Caco-2 (cell line): Measurements from ENCODE around the gene RPS24. TPM values are rescaled to one million over a fixed set of nuclear protein-coding genes. Genes with fewer than 3 reads are reported as not detected.
"Not testable (repeated sequence)": the region's sequence is repeated elsewhere in the genome, so short reads cannot be mapped to it uniquely, and the experiment has no call there.

Source experiments
- BruUV-seq: library from RNA; stranded (reverse); fragments of 400-500 nt; replicated peaks from 2 replicates; lab custom pipeline; 2021; lab: Mats Ljungman, UMichigan
- CTCF ChIA-PET: fragments of 300-600 bp; sonication (Branson Sonifier 250); formaldehyde crosslinking; loops from one replicate; lab custom pipeline; 2022; ENCODE audit warnings: antibody characterized with exemption; lab: Charles Lee
- POLR2A ChIA-PET: fragments of 300-600 bp; sonication (Branson Sonifier 250); formaldehyde crosslinking; loops from one replicate; lab custom pipeline; 2022; ENCODE audit warnings: antibody characterized with exemption; lab: Charles Lee
- DNase-seq, 2 experiments: peaks; one replicate each; pipeline versions ENCODE4 v3.0.0 to v3.0.0-alpha.2; 2020 to 2022
- H3K27me3 ChIP-seq: replicated peaks from 2 replicates; pipeline ENCODE4 v1.6.0; 2011; ENCODE audit warnings: low read length; ENCODE audit not compliant: control insufficient read depth, insufficient read depth
- H3K36me3 ChIP-seq: 2 replicates; pipeline ENCODE4 v1.5.1; 2011; ENCODE audit warnings: low read length; ENCODE audit not compliant: control insufficient read depth, insufficient read depth
- H3K4me1 ChIP-seq: fragments of 250-450 bp; sonication (Bioruptor Pico); 2 replicates; pipeline ENCODE4 v1.5.1; 2020; ENCODE audit warnings: mild to moderate bottlenecking
- H3K4me3 ChIP-seq: 2 replicates; pipeline ENCODE4 v1.5.1; 2011; ENCODE audit warnings: low read depth, mild to moderate bottlenecking, control low read depth, low read length
- H3K9me3 ChIP-seq: fragments of 250-450 bp; sonication (Bioruptor Pico); 2 replicates; pipeline ENCODE4 v1.5.1; 2020; ENCODE audit warnings: mild to moderate bottlenecking, moderate library complexity
- H3K27ac Mint-ChIP-seq: one replicate; pipeline ENCODE4 v1.8.0; 2022; ENCODE audit warnings: mixed read lengths; ENCODE audit not compliant: unreplicated experiment
- H3K27me3 Mint-ChIP-seq: one replicate; pipeline ENCODE4 v1.8.0; 2022; ENCODE audit warnings: mixed read lengths; ENCODE audit not compliant: insufficient read depth, unreplicated experiment
- H3K36me3 Mint-ChIP-seq: one replicate; pipeline ENCODE4 v1.8.0; 2022; ENCODE audit warnings: mild to moderate bottlenecking, mixed read lengths; ENCODE audit not compliant: insufficient read depth, unreplicated experiment
- H3K4me1 Mint-ChIP-seq: one replicate; pipeline ENCODE4 v1.8.0; 2022; ENCODE audit warnings: low read depth, mixed read lengths; ENCODE audit not compliant: unreplicated experiment
- H3K4me3 Mint-ChIP-seq: one replicate; pipeline ENCODE4 v1.8.0; 2022; ENCODE audit warnings: mild to moderate bottlenecking, moderate library complexity, mixed read lengths; ENCODE audit not compliant: unreplicated experiment
- H3K9me3 Mint-ChIP-seq: one replicate; pipeline ENCODE4 v1.8.0; 2022; ENCODE audit warnings: mixed read lengths; ENCODE audit not compliant: unreplicated experiment
- CTCF ChIP-seq, 2 experiments: fragments of 200-600 bp in 1 of 2; IDR thresholded peaks; 1 replicate in 1 of 2; 2 replicates in 1 of 2; pipeline versions ENCODE4 v1.5.1 to v1.8.0; 2011 to 2022; ENCODE audit warnings: antibody characterized with exemption in 1 of 2, control low read depth in 1 of 2, inconsistent platforms in 1 of 2, low read depth in 1 of 2, low read length in 1 of 2, mild to moderate bottlenecking in 1 of 2, moderate library complexity in 1 of 2; ENCODE audit not compliant: insufficient read depth in 1 of 2, severe bottlenecking in 1 of 2, unreplicated experiment in 1 of 2
- intact Hi-C: fragments of 100-400 bp; cut with micrococcal nuclease; formaldehyde crosslinking; loops from one replicate; pipeline ENCODE4 v1.10.0; 2022; ENCODE audit not compliant: unreplicated experiment
- total RNA-seq: library from RNA; stranded (reverse); gene quantifications from 2 replicates; pipeline ENCODE4 v1.2.3, GENCODE V29; 2022

The RPS24 gene
- total RNA-seq, 1 experiment from 2014 or later: 2,311 TPM

- peaks cover 3% of the 10 kb centered on the region for H3K27me3 Mint-ChIP-seq
- H3K36me3 Mint-ChIP-seq: no peaks in the 10 kb centered on the region
- ChIA-PET POLR2A (no interaction called here), CTCF (no interaction called here)
- no peak overlapping the region for H3K4me3 Mint-ChIP-seq
- H3K27ac Mint-ChIP-seq: no peak overlapping the region
- Histone ChIP-seq H3K27me3 (no peaks in the 10 kb centered on the region), H3K9me3 (no peaks in the 10 kb centered on the region), H3K36me3 (no peaks in the 10 kb centered on the region), H3K4me3 (no peak overlapping the region), H3K4me1 (no peaks in the 10 kb centered on the region)
- no peak for DNase-seq
- H3K4me1 Mint-ChIP-seq: no peaks in the 10 kb centered on the region
- intact Hi-C loops: no loop called here
- no peaks in the 10 kb centered on the region for H3K9me3 Mint-ChIP-seq
- no TSS peak for BruUV-seq
- TF ChIP-seq CTCF (IDR thresholded peaks at IDR 0.05; ENCODE audit: insufficient read depth in 1 of 2, low read depth in 1 of 2, low read length in 1 of 2, severe bottlenecking in 1 of 2, unreplicated experiment in 1 of 2): no peak
Observed at GRCh38 chr10:78059906-78060702, 26.4 kb downstream of the RPS24 start.

GRCh38 chr10:78062296-78062695 is 28.6 kb downstream of the RPS24 start:
- Mint-ChIP-seq H3K4me3 (no peak overlapping the region), H3K27ac (no peak overlapping the region), H3K27me3 (peaks cover 3% of the 10 kb centered on the region), H3K9me3 (no peaks in the 10 kb centered on the region), H3K4me1 (no peaks in the 10 kb centered on the region), H3K36me3 (no peaks in the 10 kb centered on the region)
- no peaks in the 10 kb centered on the region for H3K9me3 ChIP-seq
- DNase-seq: no peak
- H3K4me3 ChIP-seq: no peak overlapping the region
- no peaks in the 10 kb centered on the region for H3K36me3 ChIP-seq
- intact Hi-C loops: no loop called here
- H3K27me3 ChIP-seq: no peaks in the 10 kb centered on the region
- H3K4me1 ChIP-seq: no peaks in the 10 kb centered on the region
- POLR2A ChIA-PET: no interaction called here
- no peak for TF ChIP-seq CTCF (IDR thresholded peaks at IDR 0.05; ENCODE audit: insufficient read depth in 1 of 2, low read depth in 1 of 2, low read length in 1 of 2, severe bottlenecking in 1 of 2, unreplicated experiment in 1 of 2)
- BruUV-seq: no TSS peak
- CTCF ChIA-PET: no interaction called here

GRCh38 chr10:78063236-78063635 is 29.6 kb downstream of the RPS24 start:
- Mint-ChIP-seq H3K9me3 (no peaks in the 10 kb centered on the region), H3K4me3 (no peak overlapping the region), H3K4me1 (no peaks in the 10 kb centered on the region), H3K27ac (no peak overlapping the region), H3K36me3 (no peaks in the 10 kb centered on the region), H3K27me3 (peaks cover 5% of the 10 kb centered on the region)
- DNase-seq: no peak
- no TSS peak for BruUV-seq
- TF ChIP-seq CTCF (IDR thresholded peaks at IDR 0.05; ENCODE audit: insufficient read depth in 1 of 2, low read depth in 1 of 2, low read length in 1 of 2, severe bottlenecking in 1 of 2, unreplicated experiment in 1 of 2): no peak
- ChIA-PET CTCF (no interaction called here), POLR2A (no interaction called here)
- H3K27me3 ChIP-seq: no peaks in the 10 kb centered on the region
- no peak overlapping the region for H3K4me3 ChIP-seq
- no peaks in the 10 kb centered on the region for H3K4me1 ChIP-seq
- intact Hi-C loops: no loop called here
- H3K9me3 ChIP-seq: no peaks in the 10 kb centered on the region
- H3K36me3 ChIP-seq: no peaks in the 10 kb centered on the region

GRCh38 chr10:78064919-78065318 is 31.3 kb downstream of the RPS24 start:
- intact Hi-C loops, H3K36me3 ChIP-seq, H3K4me3 Mint-ChIP-seq, H3K4me3 ChIP-seq, H3K27ac Mint-ChIP-seq, H3K4me1 Mint-ChIP-seq, H3K4me1 ChIP-seq, CTCF ChIA-PET, DNase-seq, H3K27me3 Mint-ChIP-seq, H3K9me3 ChIP-seq, BruUV-seq, H3K27me3 ChIP-seq, H3K9me3 Mint-ChIP-seq, H3K36me3 Mint-ChIP-seq, POLR2A ChIA-PET: not testable (repeated sequence)
